Measurements from ENCODE around the gene PPP2R2B.

The PPP2R2B gene

GRCh38 chr5:146832985-146833732, 45.4 kb downstream of the PPP2R2B start:
- TF ChIP-seq, protein P1, sequence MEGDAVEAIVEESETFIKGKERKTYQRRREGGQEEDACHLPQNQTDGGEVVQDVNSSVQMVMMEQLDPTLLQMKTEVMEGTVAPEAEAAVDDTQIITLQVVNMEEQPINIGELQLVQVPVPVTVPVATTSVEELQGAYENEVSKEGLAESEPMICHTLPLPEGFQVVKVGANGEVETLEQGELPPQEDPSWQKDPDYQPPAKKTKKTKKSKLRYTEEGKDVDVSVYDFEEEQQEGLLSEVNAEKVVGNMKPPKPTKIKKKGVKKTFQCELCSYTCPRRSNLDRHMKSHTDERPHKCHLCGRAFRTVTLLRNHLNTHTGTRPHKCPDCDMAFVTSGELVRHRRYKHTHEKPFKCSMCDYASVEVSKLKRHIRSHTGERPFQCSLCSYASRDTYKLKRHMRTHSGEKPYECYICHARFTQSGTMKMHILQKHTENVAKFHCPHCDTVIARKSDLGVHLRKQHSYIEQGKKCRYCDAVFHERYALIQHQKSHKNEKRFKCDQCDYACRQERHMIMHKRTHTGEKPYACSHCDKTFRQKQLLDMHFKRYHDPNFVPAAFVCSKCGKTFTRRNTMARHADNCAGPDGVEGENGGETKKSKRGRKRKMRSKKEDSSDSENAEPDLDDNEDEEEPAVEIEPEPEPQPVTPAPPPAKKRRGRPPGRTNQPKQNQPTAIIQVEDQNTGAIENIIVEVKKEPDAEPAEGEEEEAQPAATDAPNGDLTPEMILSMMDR (conservative IDR thresholded peaks at IDR 0.05; ENCODE audit: low read length): no peak
- DNase-seq (ENCODE audit: low read depth): no peak
- no peak overlapping the region for H3K4me3 ChIP-seq (ENCODE audit: low read length)

- no peak for DNase-seq (ENCODE audit: low read depth)
- TF ChIP-seq, protein P1 (conservative IDR thresholded peaks at IDR 0.05; ENCODE audit: low read length): no peak
- H3K4me3 ChIP-seq (ENCODE audit: low read length): no peak overlapping the region
Measured at GRCh38 chr5:146828385-146828784, 50.2 kb downstream of the PPP2R2B start.

GRCh38 chr5:146827901-146828300, 50.7 kb downstream of the PPP2R2B start:
- H3K4me3 ChIP-seq (ENCODE audit: low read length): no peak overlapping the region
- TF ChIP-seq, protein P1 (conservative IDR thresholded peaks at IDR 0.05; ENCODE audit: low read length): no peak
- DNase-seq (ENCODE audit: low read depth): no peak

GRCh38 chr5:146825033-146825432, 53.5 kb downstream of the PPP2R2B start:
- peak; percentile 4 for DNase-seq (ENCODE audit: low read depth)
- TF ChIP-seq, protein P1 (conservative IDR thresholded peaks at IDR 0.05; ENCODE audit: low read length): no peak
- H3K4me3 ChIP-seq (ENCODE audit: low read length): no peak overlapping the region

- no peak for DNase-seq (ENCODE audit: low read depth)
Measured at GRCh38 chr5:146821732-146822131, 56.8 kb downstream of the PPP2R2B start.

DNA sequence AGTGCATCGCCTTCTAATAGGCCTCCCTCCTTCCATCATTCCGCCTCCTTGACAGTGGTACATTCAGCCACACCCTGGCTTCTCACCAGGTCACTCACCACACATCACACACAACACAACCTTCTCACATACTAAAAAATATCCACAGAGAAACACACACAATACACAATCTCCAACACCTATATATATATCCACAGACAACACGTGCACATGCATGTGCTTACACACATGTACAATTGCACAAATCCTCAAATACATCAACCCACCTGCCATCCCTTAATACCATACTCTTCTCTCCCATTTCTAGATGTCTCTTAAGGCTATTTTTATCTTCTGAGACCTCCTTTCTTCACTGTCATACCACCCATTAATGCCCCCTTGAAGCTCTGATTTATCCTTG, 57.6 kb downstream of the PPP2R2B start:
- DNase-seq (ENCODE audit: low read depth): no peak
- H3K4me3 ChIP-seq (ENCODE audit: low read length): no peak overlapping the region
- TF ChIP-seq, protein P1 (conservative IDR thresholded peaks at IDR 0.05; ENCODE audit: low read length): no peak

More at GRCh38 chr5:146821732-146822131, 56.8 kb downstream of the PPP2R2B start:
- no peak overlapping the region for H3K4me3 ChIP-seq (ENCODE audit: low read length)
- TF ChIP-seq, protein P1 (conservative IDR thresholded peaks at IDR 0.05; ENCODE audit: low read length): no peak

DNA sequence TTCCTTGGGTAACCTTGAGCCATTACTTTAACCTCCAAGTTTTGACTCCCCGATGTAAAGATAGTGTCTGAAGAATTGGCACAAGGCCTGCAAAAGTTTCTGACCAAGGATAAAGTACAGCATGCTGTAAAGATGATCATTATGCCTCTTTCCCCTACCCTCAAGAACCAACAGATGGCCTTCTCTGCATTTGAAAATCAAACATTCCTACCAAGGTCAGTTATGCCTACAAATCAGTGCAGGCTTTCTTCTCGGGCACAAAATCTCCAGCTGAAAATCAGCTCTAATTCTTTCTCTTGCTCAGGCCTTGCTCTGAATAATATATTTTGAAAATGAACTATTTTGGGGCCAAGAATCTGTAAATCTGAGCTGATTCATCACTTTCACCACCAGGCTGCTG, 59.7 kb downstream of the PPP2R2B start:
- DNase-seq (ENCODE audit: low read depth): no peak
- TF ChIP-seq, protein P1 (conservative IDR thresholded peaks at IDR 0.05; ENCODE audit: low read length): no peak
- H3K4me3 ChIP-seq (ENCODE audit: low read length): no peak overlapping the region

All from AG10803 (cell line).